OCI-LY7 (cell line): ENCODE data around the gene ZGPAT.

Source experiments
- EZH2phosphoT487 ChIP-seq: fragments of 200-600 bp; sonication (generic); IDR thresholded peaks from 2 replicates; pipeline ENCODE4 v1.6.1; 2018; ENCODE audit warnings: low read depth, borderline replicate concordance, mild to moderate bottlenecking, mixed run types, antibody characterized with exemption, low read length, moderate library complexity, mixed read lengths
- TF ChIP-seq, protein P1 (sequence below): fragments of 200-600 bp; sonication (generic); conservative IDR thresholded peaks from 2 replicates; pipeline ENCODE4 v1.5.1; 2014; ENCODE audit warnings: mild to moderate bottlenecking, antibody characterized with exemption, low read length, moderate library complexity, mixed read lengths

- TF ChIP-seq, protein P1, sequence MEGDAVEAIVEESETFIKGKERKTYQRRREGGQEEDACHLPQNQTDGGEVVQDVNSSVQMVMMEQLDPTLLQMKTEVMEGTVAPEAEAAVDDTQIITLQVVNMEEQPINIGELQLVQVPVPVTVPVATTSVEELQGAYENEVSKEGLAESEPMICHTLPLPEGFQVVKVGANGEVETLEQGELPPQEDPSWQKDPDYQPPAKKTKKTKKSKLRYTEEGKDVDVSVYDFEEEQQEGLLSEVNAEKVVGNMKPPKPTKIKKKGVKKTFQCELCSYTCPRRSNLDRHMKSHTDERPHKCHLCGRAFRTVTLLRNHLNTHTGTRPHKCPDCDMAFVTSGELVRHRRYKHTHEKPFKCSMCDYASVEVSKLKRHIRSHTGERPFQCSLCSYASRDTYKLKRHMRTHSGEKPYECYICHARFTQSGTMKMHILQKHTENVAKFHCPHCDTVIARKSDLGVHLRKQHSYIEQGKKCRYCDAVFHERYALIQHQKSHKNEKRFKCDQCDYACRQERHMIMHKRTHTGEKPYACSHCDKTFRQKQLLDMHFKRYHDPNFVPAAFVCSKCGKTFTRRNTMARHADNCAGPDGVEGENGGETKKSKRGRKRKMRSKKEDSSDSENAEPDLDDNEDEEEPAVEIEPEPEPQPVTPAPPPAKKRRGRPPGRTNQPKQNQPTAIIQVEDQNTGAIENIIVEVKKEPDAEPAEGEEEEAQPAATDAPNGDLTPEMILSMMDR, result no peak
- no peak for TF ChIP-seq EZH2phosphoT487
These were observed 30.9 kb downstream of the ZGPAT start for GRCh38 chr20:63738687-63739129.
